NCI-H1417 treated with DMSO at 0.1 percent for 48 hours (cell line): ENCODE results near the gene NABP2.

Experiments used
- DNase-seq: peaks from one replicate; lab custom pipeline; 2025; lab: John Stamatoyannopoulos, UW

The NABP2 gene

GRCh38 chr12:56278905-56279304, 54.8 kb downstream of the NABP2 start:
- DNase-seq, result no peak
